GM12865 (cell line): Measurements from ENCODE around the gene SPDYE18.
"Not testable (repeated sequence)": the region's sequence is repeated elsewhere in the genome, so short reads cannot be mapped to it uniquely, and the experiment has no call there.

Source experiments
- DNase-seq: peaks from one replicate; pipeline ENCODE4 v3.0.0; 2010; ENCODE audit warnings: low read depth
- H3K4me3 ChIP-seq: 2 replicates; pipeline ENCODE4 v1.5.1; 2011; ENCODE audit warnings: mild to moderate bottlenecking, low read depth, low read length, control low read depth

The SPDYE18 gene

GRCh38 chr7:77006127-77007110 is 55.9 kb downstream of the SPDYE18 start:
- not testable (repeated sequence) for DNase-seq, H3K4me3 ChIP-seq

GRCh38 chr7:77005461-77006057 is 56.8 kb downstream of the SPDYE18 start:
- H3K4me3 ChIP-seq, DNase-seq: not testable (repeated sequence)

- not testable (repeated sequence) for DNase-seq, H3K4me3 ChIP-seq
Measured at GRCh38 chr7:77004151-77004550, 58.2 kb downstream of the SPDYE18 start.

- not testable (repeated sequence) for H3K4me3 ChIP-seq, DNase-seq
Measured at GRCh38 chr7:77003241-77003640, 59.1 kb downstream of the SPDYE18 start.

GRCh38 chr7:77002678-77003233 is 59.6 kb downstream of the SPDYE18 start:
- DNase-seq: not testable (repeated sequence)

GRCh38 chr7:77002104-77002503 is 60.3 kb downstream of the SPDYE18 start:
- not testable (repeated sequence) for DNase-seq, H3K4me3 ChIP-seq

More at GRCh38 chr7:77002678-77003233, 59.6 kb downstream of the SPDYE18 start:
- not testable (repeated sequence) for H3K4me3 ChIP-seq
